Measurements from ENCODE around the gene TTC7B. TPM values are rescaled to one million over a fixed set of nuclear protein-coding genes. Genes with fewer than 3 reads are reported as not detected.

Gene TTC7B
- total and polyA plus RNA-seq, 10 of the 15 experiments (the other 5 are each of a cell fraction or from before 2014, with no cell fraction given) = under 0.01 to 1.1 (median 0.26) TPM; not detected in 2

- Histone ChIP-seq H3K4me2 (ENCODE audit: control insufficient read depth, insufficient read depth) (no peak overlapping the region), H3K79me2 (ENCODE audit: control insufficient read depth, insufficient read depth, low read length) (no peaks in the 10 kb centered on the region), H3K27me3 (replicated peaks in 1 of 2; ENCODE audit: control insufficient read depth in 2 of 2, insufficient read depth in 2 of 2, low read length in 1 of 2) (no peaks in the 10 kb centered on the region; a peak in 1 of 4 replicates), H3K9ac (ENCODE audit: control insufficient read depth, insufficient read depth, low read length) (no peak overlapping the region), H3K36me3 (ENCODE audit: control insufficient read depth in 2 of 2, insufficient read depth in 2 of 2, low read length in 1 of 2) (no peaks in the 10 kb centered on the region), H3K4me1 (ENCODE audit: control insufficient read depth, insufficient read depth, low read length) (no peaks in the 10 kb centered on the region), H3K27ac (ENCODE audit: control insufficient read depth, insufficient read depth) (no peak overlapping the region), H2AFZ (ENCODE audit: control insufficient read depth, low read depth, low read length) (no peak overlapping the region), H3K9me3 (replicated peaks; ENCODE audit: control insufficient read depth, insufficient read depth, low read length) (no peaks in the 10 kb centered on the region), H4K20me1 (ENCODE audit: control insufficient read depth, insufficient read depth) (no peaks in the 10 kb centered on the region; the same call in 1 of the 2 replicates), H3K4me3 (no peak overlapping the region)
- intact Hi-C loops (cut with micrococcal nuclease; ENCODE audit: unreplicated experiment) = no loop called here
- 63% methylated on average over 17 of the region's 17 CpGs for WGBS (ENCODE audit: insufficient coverage, insufficient replicate concordance, low lambda C conversion rate, missing lambda C conversion rate)
- ChIA-PET RAD21 (ENCODE audit: unreplicated experiment) (no interaction called here), POLR2A (no interaction called here), SMC1A (ENCODE audit: uncharacterized antibody, unreplicated experiment) (no interaction called here), CTCF (interaction anchor here (1.7 kb wide), 1 partner anchor 36 kb away, joined by 5 read pairs; no protein-coding TSS in a partner anchor)
- DNase-seq (ENCODE audit: low read depth, low spot score) = no peak
- ATAC-seq = peak; percentile 34; the same call in 2 of the 3 replicates
- TF ChIP-seq CREB1 (IDR thresholded peaks at IDR 0.05; ENCODE audit: low read depth) (no peak), BHLHE40 (IDR thresholded peaks at IDR 0.05; ENCODE audit: borderline replicate concordance in 1 of 2, low read depth in 2 of 2, low read length in 1 of 2) (no peak), NR2C2 (IDR thresholded peaks at IDR 0.05; ENCODE audit: borderline replicate concordance, control insufficient read depth, insufficient read length, low read depth) (no peak), PAX5 (IDR thresholded peaks at IDR 0.05; ENCODE audit: borderline replicate concordance, low read depth, low read length) (no peak), SREBF1 (IDR thresholded peaks at IDR 0.05; ENCODE audit: low read length) (no peak), TBL1XR1 (IDR thresholded peaks at IDR 0.05; ENCODE audit: low read depth, low read length) (no peak), FOXK2 (IDR thresholded peaks at IDR 0.05) (no peak), NR2F1 (conservative IDR thresholded peaks at IDR 0.05) (no peak), MYB (IDR thresholded peaks at IDR 0.05; ENCODE audit: borderline replicate concordance, low read depth, low read length) (no peak), SIX5 (IDR thresholded peaks at IDR 0.05; ENCODE audit: low read depth, low read length, severe bottlenecking) (no peak), SUZ12 (IDR thresholded peaks at IDR 0.05; ENCODE audit: unreplicated experiment) (no peak), ZZZ3 (IDR thresholded peaks at IDR 0.05; ENCODE audit: control insufficient read depth, insufficient read length, low read depth) (no peak), YY1 (IDR thresholded peaks at IDR 0.05; ENCODE audit: low read depth, low read length) (no peak)
- TF ChIP-seq, protein P1, sequence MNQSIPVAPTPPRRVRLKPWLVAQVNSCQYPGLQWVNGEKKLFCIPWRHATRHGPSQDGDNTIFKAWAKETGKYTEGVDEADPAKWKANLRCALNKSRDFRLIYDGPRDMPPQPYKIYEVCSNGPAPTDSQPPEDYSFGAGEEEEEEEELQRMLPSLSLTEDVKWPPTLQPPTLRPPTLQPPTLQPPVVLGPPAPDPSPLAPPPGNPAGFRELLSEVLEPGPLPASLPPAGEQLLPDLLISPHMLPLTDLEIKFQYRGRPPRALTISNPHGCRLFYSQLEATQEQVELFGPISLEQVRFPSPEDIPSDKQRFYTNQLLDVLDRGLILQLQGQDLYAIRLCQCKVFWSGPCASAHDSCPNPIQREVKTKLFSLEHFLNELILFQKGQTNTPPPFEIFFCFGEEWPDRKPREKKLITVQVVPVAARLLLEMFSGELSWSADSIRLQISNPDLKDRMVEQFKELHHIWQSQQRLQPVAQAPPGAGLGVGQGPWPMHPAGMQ (IDR thresholded peaks at IDR 0.05; ENCODE audit: borderline replicate concordance) = no peak
- TF ChIP-seq, protein P2, sequence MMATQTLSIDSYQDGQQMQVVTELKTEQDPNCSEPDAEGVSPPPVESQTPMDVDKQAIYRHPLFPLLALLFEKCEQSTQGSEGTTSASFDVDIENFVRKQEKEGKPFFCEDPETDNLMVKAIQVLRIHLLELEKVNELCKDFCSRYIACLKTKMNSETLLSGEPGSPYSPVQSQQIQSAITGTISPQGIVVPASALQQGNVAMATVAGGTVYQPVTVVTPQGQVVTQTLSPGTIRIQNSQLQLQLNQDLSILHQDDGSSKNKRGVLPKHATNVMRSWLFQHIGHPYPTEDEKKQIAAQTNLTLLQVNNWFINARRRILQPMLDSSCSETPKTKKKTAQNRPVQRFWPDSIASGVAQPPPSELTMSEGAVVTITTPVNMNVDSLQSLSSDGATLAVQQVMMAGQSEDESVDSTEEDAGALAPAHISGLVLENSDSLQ (IDR thresholded peaks at IDR 0.05) = no peak
- in situ Hi-C loops (cut with MboI) = no loop called here
- BruUV-seq (replicated peaks) = no TSS peak
- FAIRE-seq = no peak
These were observed 155.2 kb downstream of the TTC7B start for GRCh38 chr14:90660865-90661570.
